Sigmoid colon (tissue), 4 donors: Measurements from ENCODE around the gene NUFIP1.
A peak's percentile ranks its signal among the peaks of the same experiment; 100 is the strongest.

ENCODE experiments used
- CTCF ChIP-seq, 4 experiments: fragments of 450-650 bp in 3 of 4; fragments of 200-600 bp in 1 of 4; IDR thresholded peaks; one replicate each; pipeline ENCODE4 v1.5.1; 2016 to 2019; ENCODE audit warnings: antibody characterized with exemption in 4 of 4, mild to moderate bottlenecking in 3 of 4, moderate library complexity in 2 of 4
- EP300 ChIP-seq, 4 donors: sonication (generic); formaldehyde crosslinking; IDR thresholded peaks; one replicate each; pipeline ENCODE4 v1.6.1; 2017; ENCODE audit warnings: antibody characterized with exemption in 4 of 4
- POLR2A ChIP-seq, 2 donors: fragments of 450-650 bp; IDR thresholded peaks; one replicate each; pipeline ENCODE4 v1.6.1; 2016; ENCODE audit warnings: antibody characterized with exemption in 2 of 2, mild to moderate bottlenecking in 2 of 2, moderate library complexity in 2 of 2
- POLR2AphosphoS5 ChIP-seq, 4 donors: sonication (generic); formaldehyde crosslinking; IDR thresholded peaks; one replicate each; pipeline ENCODE4 v1.6.1; 2017; ENCODE audit warnings: antibody characterized with exemption in 4 of 4

GRCh38 chr13:44921931-44922758 is 67.1 kb downstream of the NUFIP1 start:
- TF ChIP-seq CTCF (IDR thresholded peaks at IDR 0.05) (no peak), POLR2A (IDR thresholded peaks at IDR 0.05) (no peak), EP300 (IDR thresholded peaks at IDR 0.05) (peak; percentile 35 to 93 (median 60)), POLR2AphosphoS5 (IDR thresholded peaks at IDR 0.05) (peak; percentile 61 to 80 (median 70))
